ENCODE results near the gene DUOX1. TPM values are rescaled to one million over a fixed set of nuclear protein-coding genes. Genes with fewer than 3 reads are reported as not detected.

The DUOX1 gene
- polyA plus RNA-seq, 3 donors, result 0.22 TPM; not detected in 2

- Mint-ChIP-seq H3K36me3 (peaks cover 0 to 7% of the 10 kb centered on the region in 2 donors), H3K4me3 (no peak overlapping the region), H3K4me1 (peaks cover 24% of the 10 kb centered on the region), H3K27me3 (ENCODE audit: low read depth in 3 of 3) (peaks cover 6 to 12% (median 7%) of the 10 kb centered on the region in 3 donors), H3K9me3 (peaks cover 0 to 2% (median 0%) of the 10 kb centered on the region in 7 donors), H3K27ac (no peak overlapping the region)
- Histone ChIP-seq H3K79me2 (ENCODE audit: insufficient read depth, low read length) (no peaks in the 10 kb centered on the region), H3K4me1 (ENCODE audit: control insufficient read depth in 1 of 2, insufficient read depth in 2 of 2, low read length in 2 of 2) (peaks cover 13 to 15% of the 10 kb centered on the region in 2 donors), H3K36me3 (replicated peaks in 1 of 2; ENCODE audit: control insufficient read depth in 1 of 2, insufficient read depth in 2 of 2, low read length in 2 of 2) (no peaks in the 10 kb centered on the region), H4K20me1 (ENCODE audit: insufficient read depth, low read length) (no peaks in the 10 kb centered on the region), H3K9ac (ENCODE audit: insufficient read depth, low read length, poor library complexity, severe bottlenecking) (no peak overlapping the region), H3K4me3 (replicated peaks in 1 of 3; ENCODE audit: low read depth in 2 of 3, low read length in 3 of 3) (no peak overlapping the region), H2AFZ (ENCODE audit: insufficient read depth, low read depth, low read length, poor library complexity, severe bottlenecking) (peak overlapping the region; percentile 21), H3K4me2 (replicated peaks; ENCODE audit: extremely low read depth, low read length, poor library complexity, severe bottlenecking) (no peak overlapping the region), H3K9me3 (replicated peaks in 1 of 2; ENCODE audit: control insufficient read depth in 1 of 2, insufficient read depth in 1 of 2, low read length in 2 of 2) (no peaks in the 10 kb centered on the region), H3K27me3 (ENCODE audit: control insufficient read depth in 2 of 2, insufficient read depth in 2 of 2, low read length in 2 of 2) (peaks cover 0 to 4% of the 10 kb centered on the region in 2 donors), H3K27ac (ENCODE audit: low read depth in 1 of 2, low read length in 2 of 2) (no peak overlapping the region)
- WGBS (ENCODE audit: insufficient coverage), result 65% methylated on average over 2 of the region's 9 CpGs
- intact Hi-C loops (cut with micrococcal nuclease), result no loop called here
- no peak for TF ChIP-seq CTCF (IDR thresholded peaks at IDR 0.05)
- DNase-seq, result no peak
Observed at GRCh38 chr15:45181491-45182285, 51.9 kb downstream of the DUOX1 start.

DNA sequence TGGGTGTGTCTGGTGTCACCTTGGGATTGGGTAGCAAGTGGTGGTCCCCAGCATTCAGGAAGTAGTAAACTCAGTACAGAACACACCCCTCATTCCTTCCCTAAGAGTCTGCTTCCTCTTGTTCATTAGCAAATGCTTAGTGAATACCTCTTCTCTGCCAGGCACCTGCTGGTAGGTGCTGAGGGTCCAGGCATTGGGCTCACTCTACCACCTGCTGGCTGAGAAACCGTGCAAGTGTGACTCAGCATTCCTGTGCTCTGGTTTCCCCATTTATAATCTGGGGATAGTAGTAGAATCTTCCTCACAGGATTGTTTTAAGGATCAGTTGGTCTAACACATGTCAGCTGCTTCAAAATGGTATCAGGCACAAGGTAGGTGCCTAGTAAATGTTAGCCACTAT lies 53.2 kb downstream of the DUOX1 start:
- WGBS (ENCODE audit: insufficient coverage), result no CpG with 5 or more reads among the region's 1 CpG
- Histone ChIP-seq H3K9me3 (replicated peaks in 1 of 2; ENCODE audit: control insufficient read depth in 1 of 2, insufficient read depth in 1 of 2, low read length in 2 of 2) (no peaks in the 10 kb centered on the region), H3K4me3 (replicated peaks in 1 of 3; ENCODE audit: low read depth in 2 of 3, low read length in 3 of 3) (no peak overlapping the region), H4K20me1 (ENCODE audit: insufficient read depth, low read length) (no peaks in the 10 kb centered on the region), H3K27ac (ENCODE audit: low read depth in 1 of 2, low read length in 2 of 2) (no peak overlapping the region), H3K27me3 (ENCODE audit: control insufficient read depth in 2 of 2, insufficient read depth in 2 of 2, low read length in 2 of 2) (peaks cover 4 to 12% of the 10 kb centered on the region in 2 donors), H3K4me1 (ENCODE audit: control insufficient read depth in 1 of 2, insufficient read depth in 2 of 2, low read length in 2 of 2) (peaks cover 20 to 22% of the 10 kb centered on the region in 2 donors), H3K4me2 (replicated peaks; ENCODE audit: extremely low read depth, low read length, poor library complexity, severe bottlenecking) (no peak overlapping the region), H3K9ac (ENCODE audit: insufficient read depth, low read length, poor library complexity, severe bottlenecking) (no peak overlapping the region), H3K79me2 (ENCODE audit: insufficient read depth, low read length) (no peaks in the 10 kb centered on the region), H2AFZ (ENCODE audit: insufficient read depth, low read depth, low read length, poor library complexity, severe bottlenecking) (no peak overlapping the region), H3K36me3 (replicated peaks in 1 of 2; ENCODE audit: control insufficient read depth in 1 of 2, insufficient read depth in 2 of 2, low read length in 2 of 2) (no peaks in the 10 kb centered on the region)
- no peak for TF ChIP-seq CTCF (IDR thresholded peaks at IDR 0.05)
- peaks cover 0 to 7% (median 2%) of the 10 kb centered on the region in 7 donors for H3K9me3 Mint-ChIP-seq
- H3K4me1 Mint-ChIP-seq, result peaks cover 26% of the 10 kb centered on the region
- H3K27ac Mint-ChIP-seq, result no peak overlapping the region
- peaks cover 0 to 11% of the 10 kb centered on the region in 2 donors for H3K36me3 Mint-ChIP-seq
- intact Hi-C loops (cut with micrococcal nuclease), result no loop called here
- H3K4me3 Mint-ChIP-seq, result no peak overlapping the region
- DNase-seq, result no peak
- H3K27me3 Mint-ChIP-seq (ENCODE audit: low read depth in 3 of 3), result peaks cover 13 to 20% (median 16%) of the 10 kb centered on the region in 3 donors

All from CD14-positive monocyte (primary cell).